T-helper 2 cell treated with Interferon-gamma antibody and Interleukin-4, amounts not matched to agents 100 ng/mL and 5 ng/mL, for 36 hours (primary cell): ENCODE measurements around the gene PLA1A. TPM values are rescaled to one million over a fixed set of nuclear protein-coding genes. Genes with fewer than 3 reads are reported as not detected.

ENCODE experiments used
- intact Hi-C: fragments of 100-400 bp; cut with micrococcal nuclease; formaldehyde crosslinking; loops from one replicate; pipeline ENCODE4 v1.15.1; 2023
- total RNA-seq: library from RNA; stranded (reverse); gene quantifications from 2 replicates; pipeline ENCODE4 v1.2.3, GENCODE V29; 2022

The PLA1A gene
- total RNA-seq, 1 donor from 2014 or later: not detected

GRCh38 chr3:119635719-119636118 lies 38.0 kb downstream of the PLA1A start:
- intact Hi-C loops: loop anchor here (5.0 kb wide), 3 partner anchors 53 to 393 kb away; partner anchors contain the start of gene B4GALT4

GRCh38 chr3:119636249-119636648 lies 38.6 kb downstream of the PLA1A start:
- intact Hi-C loops: loop anchor here (5.0 kb wide), 3 partner anchors 54 to 394 kb away; partner anchors contain the start of gene B4GALT4

- intact Hi-C loops: loop anchor here (1.0 to 5.0 kb wide), 4 partner anchors 8 to 395 kb away; partner anchors contain the start of gene B4GALT4
Observed at GRCh38 chr3:119636891-119637611, 39.4 kb downstream of the PLA1A start.

DNA sequence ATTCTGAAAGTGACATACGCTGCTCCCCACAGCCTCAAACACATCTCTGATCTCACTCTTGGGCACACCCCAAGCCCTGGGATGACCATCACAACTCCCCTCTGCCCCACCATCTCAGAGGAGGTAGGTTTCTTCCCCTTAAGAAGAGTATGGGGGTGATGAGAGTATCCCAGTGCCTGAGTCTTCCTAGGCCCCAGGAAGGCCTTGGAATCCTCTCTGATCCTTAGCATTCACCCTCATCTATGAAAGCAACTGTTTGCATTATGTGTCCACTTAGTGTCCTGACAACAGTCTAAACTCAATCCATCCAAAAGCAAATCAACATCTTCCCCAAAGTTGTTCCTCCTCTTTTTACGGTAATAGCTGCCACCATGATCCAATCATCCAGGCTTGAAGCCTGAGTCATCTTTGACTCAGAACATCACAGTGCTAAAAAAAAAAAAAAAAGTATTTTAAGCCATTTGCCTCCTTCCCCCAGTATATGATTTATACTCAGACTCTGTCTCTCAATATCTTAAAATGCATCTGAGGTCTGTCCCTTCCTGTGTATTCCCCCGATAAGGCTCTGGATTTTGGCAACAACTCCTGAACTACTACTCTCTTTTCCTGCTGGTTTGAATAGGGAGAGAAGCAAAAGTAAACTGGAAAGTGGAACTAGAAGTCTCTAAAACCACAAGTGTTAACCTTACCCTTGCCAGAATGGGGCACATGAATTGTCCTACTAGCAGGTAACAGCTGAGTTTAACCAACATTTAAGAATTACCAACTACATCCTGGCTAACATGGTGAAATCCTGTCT lies 40.2 kb downstream of the PLA1A start:
- intact Hi-C loops: loop anchor here (1.0 to 5.0 kb wide), 8 partner anchors 9 to 457 kb away; partner anchors contain the start of genes B4GALT4, GSK3B, TIMMDC1 and TMEM39A

GRCh38 chr3:119639494-119640350 lies 42.0 kb downstream of the PLA1A start:
- intact Hi-C loops: loop anchor here (1.0 to 5.0 kb wide), 9 partner anchors 38 to 455 kb away; partner anchors contain the start of genes B4GALT4, COX17, GSK3B and POGLUT1

GRCh38 chr3:119641416-119641815 lies 43.7 kb downstream of the PLA1A start:
- intact Hi-C loops: no loop called here

DNA sequence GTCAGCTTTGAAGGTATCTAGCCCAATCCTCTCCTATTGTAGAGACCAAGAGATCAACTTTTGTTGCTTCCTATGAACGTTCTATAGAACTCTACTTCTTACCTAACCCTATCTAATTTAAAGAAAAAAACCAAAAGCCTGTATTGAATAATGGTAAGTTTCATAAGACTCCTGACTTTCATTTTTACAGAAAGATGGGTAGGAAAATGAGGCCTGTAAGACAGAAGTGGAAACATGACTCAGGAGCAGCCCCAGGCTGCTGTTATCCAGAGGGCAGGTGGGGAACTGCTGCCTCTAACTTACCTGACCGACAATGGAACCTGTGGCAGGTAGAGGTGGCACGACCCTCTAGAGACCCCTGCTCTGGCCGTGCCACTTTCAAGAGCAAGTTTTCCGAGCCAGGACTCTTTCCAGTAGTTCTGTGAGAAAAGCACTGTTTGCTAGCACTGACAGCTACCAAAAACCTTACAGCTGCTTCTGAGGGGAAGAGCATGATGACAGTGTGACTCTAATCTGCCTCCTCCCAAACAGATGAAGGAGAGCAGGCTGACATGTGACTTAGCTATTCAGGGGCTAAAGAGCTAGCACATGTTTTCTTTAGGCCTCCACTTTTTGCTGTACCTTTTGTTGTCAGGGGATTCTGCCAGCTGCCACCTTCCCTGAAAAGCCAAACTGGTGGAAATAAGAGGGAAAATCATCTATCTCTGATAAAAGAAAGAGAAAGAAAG lies 45.2 kb downstream of the PLA1A start:
- intact Hi-C loops: no loop called here

DNA sequence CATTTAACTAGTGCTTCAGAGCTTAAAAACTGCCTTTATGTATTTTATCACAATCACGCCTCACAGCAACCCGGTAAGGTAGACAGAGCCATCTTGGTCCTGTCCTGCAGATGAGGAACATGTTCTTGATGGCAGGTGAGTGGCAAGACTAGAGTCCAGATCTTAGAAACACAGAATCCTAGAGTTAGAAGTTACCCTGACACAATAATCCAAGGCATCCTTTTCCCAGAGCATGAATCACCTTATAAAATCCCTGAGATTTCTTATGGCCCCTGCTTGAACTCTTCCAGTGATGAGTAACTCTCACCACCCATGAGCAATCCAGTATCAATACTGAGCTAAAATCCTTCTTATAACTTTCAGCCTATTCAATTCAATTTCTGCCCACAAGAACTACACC lies 45.8 kb downstream of the PLA1A start:
- intact Hi-C loops: no loop called here

DNA sequence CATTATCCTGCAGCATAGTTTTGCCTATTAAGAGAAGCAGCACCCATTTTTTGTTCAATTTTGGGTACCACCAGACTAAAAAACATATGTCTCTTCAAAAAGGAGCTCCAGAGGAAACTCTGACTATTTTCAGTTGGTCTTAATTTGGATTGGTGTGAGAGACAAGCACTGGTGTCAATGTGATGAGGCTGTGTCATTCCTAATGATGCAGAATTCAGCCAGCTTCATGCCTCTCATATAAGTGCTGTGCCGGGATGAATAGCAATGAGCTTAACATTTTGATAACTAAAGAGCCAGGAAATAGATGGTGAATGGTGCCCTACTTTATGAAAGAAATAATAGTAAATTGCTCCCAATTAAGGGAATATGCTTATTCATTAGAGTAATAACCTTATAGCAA lies 46.8 kb downstream of the PLA1A start:
- intact Hi-C loops: no loop called here

DNA sequence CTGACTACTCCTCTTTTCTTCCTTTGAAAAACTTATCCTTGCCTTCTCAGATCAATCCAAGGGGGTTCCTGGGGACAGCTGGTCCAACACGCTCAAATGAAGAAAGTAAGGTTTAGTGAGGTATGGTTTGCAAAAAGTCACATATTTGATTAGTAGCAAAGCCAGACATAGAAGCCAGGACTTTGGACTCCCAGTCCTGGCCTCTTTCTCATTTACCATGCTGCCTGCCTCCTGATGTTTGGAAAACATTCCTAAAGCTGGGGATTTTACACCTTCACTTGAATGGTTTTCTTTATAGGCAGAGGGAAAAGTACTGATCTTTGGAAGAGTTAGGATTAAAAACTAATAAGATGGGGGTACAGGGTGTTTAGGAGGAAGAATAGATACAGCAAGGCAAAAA lies 48.1 kb downstream of the PLA1A start:
- intact Hi-C loops: no loop called here

DNA sequence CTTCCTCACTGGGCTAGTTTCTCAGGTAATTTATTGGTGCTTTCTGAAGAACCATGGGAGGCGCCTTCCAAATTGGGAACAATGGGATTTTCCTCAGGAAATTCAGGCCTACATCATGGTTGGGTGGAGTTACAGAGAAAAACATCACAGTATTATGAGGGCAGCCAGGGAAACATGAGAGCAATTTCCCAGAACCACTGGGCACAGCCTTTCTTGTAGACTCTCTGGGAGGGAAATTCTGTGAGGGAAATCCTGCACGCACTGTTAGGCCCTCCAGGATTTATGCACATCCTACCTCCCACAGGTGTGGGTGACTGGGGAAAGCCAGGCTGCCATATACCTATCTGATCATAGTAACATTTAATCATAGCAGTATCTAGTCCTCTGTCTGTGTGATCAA lies 49.5 kb downstream of the PLA1A start:
- intact Hi-C loops: no loop called here

DNA sequence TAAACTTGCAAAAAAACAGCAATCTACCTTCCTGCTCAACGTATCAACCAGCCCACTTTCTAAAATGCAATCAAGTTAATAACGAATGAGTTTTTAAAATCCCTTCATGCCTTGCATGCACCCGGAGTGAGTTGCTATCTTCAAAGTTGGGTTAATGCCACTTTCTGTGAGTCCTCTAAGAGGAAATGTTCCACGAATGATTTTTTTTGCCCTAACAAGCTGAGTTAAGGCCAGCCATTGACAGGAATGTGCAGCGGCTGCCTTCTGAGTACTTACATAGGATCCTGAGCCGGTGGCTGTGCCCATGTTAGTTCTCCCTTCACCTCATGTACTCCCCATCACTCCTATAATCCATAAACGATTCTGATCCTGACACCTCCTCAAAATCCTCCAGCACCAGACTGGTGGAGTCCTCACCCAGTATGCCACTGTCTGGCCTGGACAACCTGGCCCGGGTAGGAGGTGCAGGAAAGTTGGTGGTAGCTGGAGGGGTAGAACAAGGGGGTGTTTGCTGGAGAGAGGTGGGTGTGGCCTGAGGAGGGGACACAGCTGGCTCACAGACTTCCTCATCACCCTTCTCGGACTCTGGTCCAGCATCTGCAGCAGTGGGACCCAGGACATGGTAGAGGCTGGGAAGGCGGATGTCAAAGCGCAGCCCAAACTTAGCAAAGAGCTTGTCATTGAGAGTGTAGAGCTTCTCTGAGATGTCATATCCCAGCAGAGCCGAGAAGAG lies 50.3 kb downstream of the PLA1A start:
- intact Hi-C loops: no loop called here

DNA sequence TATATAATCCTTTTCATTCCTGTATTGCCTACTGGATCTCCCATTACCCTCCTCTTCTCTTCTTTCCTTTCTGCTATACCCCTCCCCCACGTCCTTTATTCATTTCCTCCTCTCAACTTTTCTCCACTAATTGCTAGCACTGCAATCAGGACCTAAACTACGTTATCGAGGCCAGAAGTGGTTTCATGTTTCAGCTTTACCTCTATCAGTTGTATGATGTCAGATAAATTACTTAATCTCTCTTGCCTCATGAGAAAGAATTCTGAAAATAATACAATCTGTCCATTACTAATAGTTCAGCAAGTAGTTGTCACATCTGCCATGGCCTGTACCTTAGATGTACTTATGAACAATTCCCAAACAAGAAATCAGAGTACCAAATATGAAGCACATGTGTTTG lies 52.1 kb downstream of the PLA1A start:
- intact Hi-C loops: no loop called here

- intact Hi-C loops: no loop called here
Observed at GRCh38 chr3:119652306-119653033, 54.8 kb downstream of the PLA1A start.

DNA sequence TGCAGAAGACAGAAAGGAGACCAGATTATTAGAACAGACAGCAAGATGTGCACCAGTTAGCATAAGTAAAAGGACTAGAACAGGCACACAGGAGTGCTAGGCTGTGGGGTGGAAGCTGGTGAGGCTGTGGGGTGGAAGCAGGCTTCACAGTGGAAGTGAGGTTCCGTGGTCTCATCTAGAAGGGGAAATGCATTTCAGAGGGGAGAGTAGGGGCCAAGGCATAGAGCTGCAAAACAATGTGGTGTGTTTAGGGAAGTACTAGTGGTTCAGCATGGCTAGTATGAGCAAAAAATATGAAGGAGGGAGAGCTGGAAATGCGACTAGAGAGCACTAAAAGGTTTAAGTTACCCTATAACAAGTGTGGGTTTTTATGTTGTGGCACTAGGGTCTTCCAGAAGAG lies 56.2 kb downstream of the PLA1A start:
- intact Hi-C loops: no loop called here

- intact Hi-C loops: no loop called here
Observed at GRCh38 chr3:119657887-119658702, 60.4 kb downstream of the PLA1A start.

DNA sequence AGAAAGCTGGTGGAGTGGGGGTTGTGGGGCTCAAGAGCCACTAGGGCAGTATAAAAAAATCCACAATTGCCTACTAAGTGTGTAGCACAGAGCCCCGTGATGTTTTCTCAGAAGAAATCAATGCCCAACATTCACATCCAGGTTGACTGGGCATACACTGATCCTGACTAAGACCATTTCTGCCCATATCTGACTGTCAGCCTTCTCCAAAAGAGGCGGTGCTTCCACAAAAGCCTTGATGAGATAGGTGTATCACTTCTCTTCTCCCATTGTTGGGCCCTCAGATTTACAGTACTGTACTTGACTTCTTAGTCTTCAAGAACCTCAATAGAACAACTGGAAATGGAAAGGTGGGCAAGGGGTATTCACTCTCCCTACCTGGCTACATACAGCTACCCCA lies 61.3 kb downstream of the PLA1A start:
- intact Hi-C loops: no loop called here

GRCh38 chr3:119659606-119660291 lies 62.1 kb downstream of the PLA1A start:
- intact Hi-C loops: no loop called here
